K562 (cell line): ENCODE data around the gene CDSN. TPM values are rescaled to one million over a fixed set of nuclear protein-coding genes. Genes with fewer than 3 reads are reported as not detected.

Experiments
- ARID3A ChIP-seq: IDR thresholded peaks from 2 replicates; pipeline ENCODE4 v1.6.1; 2012; ENCODE audit warnings: low read depth, low read length, improper control_type of control experiment, borderline replicate concordance
- ARID3B ChIP-seq: fragments of 250-450 bp; sonication (Bioruptor Pico); IDR thresholded peaks from 2 replicates; pipeline ENCODE4 v1.4.0; 2020; ENCODE audit warnings: borderline replicate concordance
- EP300 ChIP-seq: IDR thresholded peaks from 2 replicates; pipeline ENCODE4 v1.6.1; 2012; ENCODE audit warnings: low read length, improper control_type of control experiment
- KDM1A ChIP-seq, 2 experiments: fragments of 450-650 bp; IDR thresholded peaks; 2 replicates each; pipeline ENCODE4 v1.6.1; 2016; ENCODE audit warnings: mild to moderate bottlenecking in 2 of 2
- NEUROD1 ChIP-seq: fragments of 150-350 bp; IDR thresholded peaks from 2 replicates; pipeline ENCODE4 v1.6.1; 2014; ENCODE audit warnings: borderline replicate concordance, low read length, low read depth; ENCODE audit not compliant: partially characterized antibody
- NR4A1 ChIP-seq, 2 experiments: fragments of 250-450 bp in 1 of 2; fragments of 450-650 bp in 1 of 2; sonication (Bioruptor Pico) in 1 of 2; IDR thresholded peaks; 2 replicates each; pipeline versions ENCODE4 v1.4.0 to v1.6.1; 2016 to 2020; ENCODE audit warnings: mild to moderate bottlenecking in 2 of 2, missing compliant biosample characterization in 1 of 2, missing genetic modification characterization in 1 of 2, moderate library complexity in 1 of 2
- NRF1 ChIP-seq, 2 experiments: fragments of 450-650 bp; IDR thresholded peaks in 1 of 2; conservative IDR thresholded peaks in 1 of 2; 2 replicates each; pipeline ENCODE4 v1.6.1; 2014; ENCODE audit warnings: mild to moderate bottlenecking in 2 of 2
- PHB ChIP-seq: fragments of 250-450 bp; sonication (Bioruptor Pico); IDR thresholded peaks from 2 replicates; pipeline ENCODE4 v1.5.0; 2021
- POU5F1 ChIP-seq: fragments of 150-350 bp; IDR thresholded peaks from 2 replicates; pipeline ENCODE4 v1.6.1; 2014; ENCODE audit warnings: borderline replicate concordance, low read length, low read depth, mild to moderate bottlenecking; ENCODE audit not compliant: partially characterized antibody
- PPARD ChIP-seq: fragments of 250-450 bp; sonication (Bioruptor Pico); IDR thresholded peaks from 2 replicates; pipeline ENCODE4 v1.8.0; 2022; ENCODE audit warnings: inconsistent platforms, mild to moderate bottlenecking, moderate library complexity
- SIN3A ChIP-seq, 2 experiments: fragments of 150-350 bp in 1 of 2; IDR thresholded peaks; 2 replicates each; pipeline ENCODE4 v1.6.1; 2011 to 2016; ENCODE audit warnings: borderline replicate concordance in 2 of 2, low read depth in 2 of 2, low read length in 2 of 2, mild to moderate bottlenecking in 2 of 2, moderate library complexity in 2 of 2; ENCODE audit not compliant: control insufficient read depth in 1 of 2
- SIN3B ChIP-seq: fragments of 450-650 bp; IDR thresholded peaks from 2 replicates; pipeline ENCODE4 v1.6.1; 2017; ENCODE audit warnings: low read depth, mild to moderate bottlenecking, moderate library complexity
- TAF7 ChIP-seq: fragments of 450-650 bp; IDR thresholded peaks from 2 replicates; pipeline ENCODE4 v1.6.1; 2016; ENCODE audit warnings: missing genetic modification characterization, missing compliant biosample characterization
- TAF9B ChIP-seq: fragments of 450-650 bp; IDR thresholded peaks from 2 replicates; pipeline ENCODE4 v1.6.1; 2018; ENCODE audit warnings: mild to moderate bottlenecking; ENCODE audit not compliant: partially characterized antibody
- UBTF ChIP-seq, 2 experiments: IDR thresholded peaks; 2 replicates each; pipeline ENCODE4 v1.6.1; 2012; ENCODE audit warnings: improper control_type of control experiment in 2 of 2, low read depth in 2 of 2, low read length in 2 of 2, borderline replicate concordance in 1 of 2
- YBX1 ChIP-seq: fragments of 450-650 bp; IDR thresholded peaks from 2 replicates; pipeline ENCODE4 v1.7.1; 2016; ENCODE audit warnings: mild to moderate bottlenecking
- ZNF217 ChIP-seq: sonication (generic); formaldehyde crosslinking; IDR thresholded peaks from 2 replicates; pipeline ENCODE4 v1.8.0; 2022; ENCODE audit warnings: mild to moderate bottlenecking, missing genetic modification reagents
- polyA plus RNA-seq, 8 experiments: library from polyadenylated mRNA; depleted of rRNA in 4 of 8; stranded (reverse) in 5 of 8; unstranded in 3 of 8; fragments of >200 nt; fragmentation: Nextera tagmentation in 2 of 8; fragmentation: Illumina TruSeq in 1 of 8; extraction: Ambion mirVana in 2 of 8; extraction: Trizol in 1 of 8; gene quantifications; 2 replicates each; pipeline versions ENCODE4 v1.2.1 to v1.2.3, GENCODE V29; 2011 to 2014; ENCODE audit warnings: inconsistent platforms in 1 of 8, missing spikeins in 1 of 8
- total RNA-seq, 7 experiments: library from RNA; depleted of rRNA in 6 of 7; stranded (reverse); fragments of >200 nt in 6 of 7; fragmentation: Illumina TruSeq in 2 of 7; extraction: Trizol in 2 of 7; gene quantifications; 2 replicates each; pipeline versions ENCODE4 v1.2.1 to v1.2.3, GENCODE V29; 2011 to 2021; ENCODE audit warnings: low replicate concordance in 1 of 7

Gene CDSN
- total and polyA plus RNA-seq, 9 of the 15 experiments (the other 6 are each of a cell fraction or from before 2014, with no cell fraction given) = not detected

- TF ChIP-seq ARID3B (CRISPR knock-in tag) (no peak), NRF1 (conservative IDR thresholded peaks at IDR 0.05 in 1 of 2, IDR thresholded peaks at IDR 0.05 in 1 of 2) (0 out of 4 replicates have a peak, but pooled peaks of 1 of the 2 experiments have one; percentile 3), ZNF217 (no peak), KDM1A (IDR thresholded peaks at IDR 0.05) (peak; percentile 59 to 76; a peak in 3 of 4 replicates), UBTF (IDR thresholded peaks at IDR 0.05; ENCODE audit: borderline replicate concordance in 1 of 2, low read depth in 2 of 2, low read length in 2 of 2) (0 out of 4 replicates have a peak, but pooled peaks of 1 of the 2 experiments have one; percentile 38), TAF7 (no peak), PPARD (CRISPR knock-in tag) (no peak), NEUROD1 (no peak), PHB (CRISPR knock-in tag) (no peak), POU5F1 (no peak), SIN3A (IDR thresholded peaks at IDR 0.05; ENCODE audit: borderline replicate concordance in 2 of 2, control insufficient read depth in 1 of 2, low read depth in 2 of 2, low read length in 2 of 2) (no peak), ARID3A (no peak), TAF9B (no peak), SIN3B (no peak), EP300 (peak; percentile 57), YBX1 (no peak), NR4A1 (CRISPR knock-in tag; IDR thresholded peaks at IDR 0.05) (no peak), NR4A1 (tag; IDR thresholded peaks at IDR 0.05) (no peak)
These were observed 33.3 kb downstream of the CDSN start (continued) for GRCh38 chr6:31086788-31087440.
